Endothelial cell of umbilical vein (primary cell): Measurements from ENCODE around the gene LTO1. TPM values are rescaled to one million over a fixed set of nuclear protein-coding genes. Genes with fewer than 3 reads are reported as not detected.

Experiments used
- BruUV-seq: library from RNA; stranded (reverse); fragments of 400-500 nt; replicated peaks from 2 replicates; lab custom pipeline; 2021; lab: Mats Ljungman, UMichigan
- CTCF ChIA-PET: fragments of 300-600, 350-600 bp; sonication (Branson Sonifier 250); formaldehyde crosslinking; loops from one replicate; lab custom pipeline; 2021; ENCODE audit warnings: antibody characterized with exemption, inconsistent platforms; lab: Charles Lee
- POLR2A ChIA-PET: fragments of 300-600, 350-600 bp; sonication (Branson Sonifier 250); formaldehyde crosslinking; loops from one replicate; lab custom pipeline; 2021; ENCODE audit warnings: antibody characterized with exemption, inconsistent platforms; lab: Charles Lee
- DNase-seq: peaks from one replicate; pipeline ENCODE4 v3.0.0-alpha.2; 2011; ENCODE audit warnings: low read depth, low spot score
- FAIRE-seq: peaks from 2 replicates; lab custom pipeline; 2011; peaks lifted over from hg19 to GRCh38; lab: Jason Lieb, UNC
- H2AFZ ChIP-seq: 2 replicates; pipeline ENCODE4 v1.6.0; 2012; ENCODE audit warnings: low read depth, low read length, control low read depth, inconsistent platforms
- H3K27ac ChIP-seq: 2 replicates; pipeline ENCODE4 v1.5.1; 2011; ENCODE audit warnings: low read depth, mild to moderate bottlenecking, control low read depth, low read length, moderate library complexity; ENCODE audit not compliant: insufficient read depth
- H3K27me3 ChIP-seq, 2 experiments: 2 replicates each; pipeline versions ENCODE4 v1.6.0 to v1.6.1; 2011; ENCODE audit warnings: low read length in 2 of 2, mixed read lengths in 1 of 2; ENCODE audit not compliant: control insufficient read depth in 2 of 2, insufficient read depth in 2 of 2
- H3K36me3 ChIP-seq, 2 experiments: 2 replicates in 1 of 2; 3 replicates in 1 of 2; pipeline ENCODE4 v1.5.1; 2011; ENCODE audit warnings: low read length in 2 of 2, mild to moderate bottlenecking in 1 of 2, moderate library complexity in 1 of 2; ENCODE audit not compliant: control insufficient read depth in 2 of 2, insufficient read depth in 2 of 2; ENCODE audit errors: extremely low read depth in 1 of 2
- H3K4me1 ChIP-seq: 3 replicates; pipeline ENCODE4 v1.5.1; 2011; ENCODE audit warnings: mild to moderate bottlenecking, low read length; ENCODE audit not compliant: control insufficient read depth, insufficient read depth; ENCODE audit errors: extremely low read depth
- H3K4me2 ChIP-seq: 2 replicates; pipeline ENCODE4 v1.6.1; 2011; ENCODE audit warnings: low read length, control low read depth, mixed read lengths; ENCODE audit not compliant: insufficient read depth
- H3K4me3 ChIP-seq, 3 experiments: fragments of 200-600 bp in 1 of 3; sonication (generic), shearing (Covaris generic) in 1 of 3; replicated peaks in 1 of 3; 2 replicates each; pipeline ENCODE4 v1.5.1; 2011 to 2016; ENCODE audit warnings: control low read depth in 3 of 3, low read length in 3 of 3, mild to moderate bottlenecking in 2 of 3, inconsistent platforms in 1 of 3, low read depth in 1 of 3, moderate library complexity in 1 of 3; ENCODE audit not compliant: insufficient read depth in 1 of 3
- H3K79me2 ChIP-seq: 2 replicates; pipeline ENCODE4 v1.6.0; 2012; ENCODE audit warnings: low read length, inconsistent platforms; ENCODE audit not compliant: control insufficient read depth, insufficient read depth
- H3K9ac ChIP-seq: replicated peaks from 2 replicates; pipeline ENCODE3; 2011; ENCODE audit warnings: low read length, control low read depth; ENCODE audit not compliant: insufficient read depth; ENCODE audit errors: extremely low read depth
- H3K9me1 ChIP-seq: replicated peaks from 3 replicates; pipeline ENCODE4 v1.6.0; 2011; ENCODE audit warnings: mild to moderate bottlenecking, low read length; ENCODE audit not compliant: control insufficient read depth, insufficient read depth; ENCODE audit errors: extremely low read depth
- H3K9me3 ChIP-seq: replicated peaks from 2 replicates; pipeline ENCODE4 v1.5.1; 2012; ENCODE audit warnings: low read length, inconsistent platforms; ENCODE audit not compliant: control insufficient read depth, insufficient read depth
- H4K20me1 ChIP-seq: replicated peaks from 2 replicates; pipeline ENCODE3; 2011; ENCODE audit warnings: mild to moderate bottlenecking, low read length; ENCODE audit not compliant: control insufficient read depth, insufficient read depth; ENCODE audit errors: extremely low read depth
- EZH2 ChIP-seq: IDR thresholded peaks from 2 replicates; pipeline ENCODE4 v1.6.1; 2012; ENCODE audit warnings: borderline replicate concordance, low read depth, mild to moderate bottlenecking, moderate library complexity, low read length, inconsistent platforms; ENCODE audit not compliant: severe bottlenecking
- FOS ChIP-seq: IDR thresholded peaks from 2 replicates; pipeline ENCODE4 v1.6.1; 2011; ENCODE audit warnings: mild to moderate bottlenecking, low read length, moderate library complexity, borderline replicate concordance; ENCODE audit not compliant: insufficient read depth
- GATA2 ChIP-seq: IDR thresholded peaks from 2 replicates; pipeline ENCODE4 v1.7.0; 2011; ENCODE audit warnings: low read depth, mild to moderate bottlenecking, moderate library complexity, mixed read lengths, low read length; ENCODE audit not compliant: insufficient read length, insufficient read depth
- JUN ChIP-seq: IDR thresholded peaks from 2 replicates; pipeline ENCODE4 v1.6.1; 2011; ENCODE audit warnings: borderline replicate concordance, low read depth; ENCODE audit not compliant: insufficient read length, insufficient read depth
- MYC ChIP-seq: IDR thresholded peaks from one replicate; pipeline ENCODE4 v1.6.1; 2011; ENCODE audit warnings: mild to moderate bottlenecking, low read depth, low read length
- POLR2A ChIP-seq: IDR thresholded peaks from 2 replicates; pipeline ENCODE4 v1.6.1; 2012; ENCODE audit warnings: low read depth, mild to moderate bottlenecking, control low read depth, low read length
- POLR2AphosphoS5 ChIP-seq: IDR thresholded peaks from 2 replicates; pipeline ENCODE4 v1.6.1; 2012; ENCODE audit warnings: low read depth, mild to moderate bottlenecking, control low read depth, low read length, moderate library complexity; ENCODE audit not compliant: insufficient read depth
- dilution Hi-C: fragments of 300-500 bp; cut with MboI; formaldehyde crosslinking; loops from one replicate; pipeline ENCODE4 v1.15.0; 2019; ENCODE audit warnings: low sequenced_read_pairs; ENCODE audit not compliant: extremely low pct_ligation_motif_present
- intact Hi-C: fragments of 100-400 bp; cut with micrococcal nuclease; formaldehyde crosslinking; loops from one replicate; pipeline ENCODE4 v1.10.0; 2022
- polyA plus RNA-seq, 4 experiments: library from polyadenylated mRNA; depleted of rRNA in 3 of 4; stranded (reverse) in 3 of 4; unstranded in 1 of 4; fragments of >200 nt; gene quantifications; 2 replicates each; pipeline versions ENCODE4 v1.2.1 to v1.2.3, GENCODE V29; 2011 to 2012; ENCODE audit warnings: missing spikeins in 1 of 4
- total RNA-seq: library from RNA; stranded (reverse); gene quantifications from 2 replicates; pipeline ENCODE4 v1.2.3, GENCODE V29; 2021
- TF ChIP-seq, protein P1 (sequence below), 2 donors: IDR thresholded peaks; 1 replicate in 1 of 2; 2 replicates in 1 of 2; pipeline ENCODE4 v1.5.1; 2011; ENCODE audit warnings: low read length in 2 of 2, mild to moderate bottlenecking in 2 of 2, moderate library complexity in 2 of 2, control low read depth in 1 of 2, inconsistent platforms in 1 of 2, low read depth in 1 of 2; ENCODE audit not compliant: insufficient read depth in 1 of 2; ENCODE audit errors: extremely low read depth in 1 of 2
- TF ChIP-seq, protein P2 (sequence below): IDR thresholded peaks from 2 replicates; pipeline ENCODE4 v1.6.1; 2011; ENCODE audit not compliant: insufficient read depth, insufficient read length

Gene LTO1
- total and polyA plus RNA-seq, 2 donors (not counting 3 experiments of a cell fraction or from before 2014, with no cell fraction given): 26.8 to 30.9 TPM

DNA sequence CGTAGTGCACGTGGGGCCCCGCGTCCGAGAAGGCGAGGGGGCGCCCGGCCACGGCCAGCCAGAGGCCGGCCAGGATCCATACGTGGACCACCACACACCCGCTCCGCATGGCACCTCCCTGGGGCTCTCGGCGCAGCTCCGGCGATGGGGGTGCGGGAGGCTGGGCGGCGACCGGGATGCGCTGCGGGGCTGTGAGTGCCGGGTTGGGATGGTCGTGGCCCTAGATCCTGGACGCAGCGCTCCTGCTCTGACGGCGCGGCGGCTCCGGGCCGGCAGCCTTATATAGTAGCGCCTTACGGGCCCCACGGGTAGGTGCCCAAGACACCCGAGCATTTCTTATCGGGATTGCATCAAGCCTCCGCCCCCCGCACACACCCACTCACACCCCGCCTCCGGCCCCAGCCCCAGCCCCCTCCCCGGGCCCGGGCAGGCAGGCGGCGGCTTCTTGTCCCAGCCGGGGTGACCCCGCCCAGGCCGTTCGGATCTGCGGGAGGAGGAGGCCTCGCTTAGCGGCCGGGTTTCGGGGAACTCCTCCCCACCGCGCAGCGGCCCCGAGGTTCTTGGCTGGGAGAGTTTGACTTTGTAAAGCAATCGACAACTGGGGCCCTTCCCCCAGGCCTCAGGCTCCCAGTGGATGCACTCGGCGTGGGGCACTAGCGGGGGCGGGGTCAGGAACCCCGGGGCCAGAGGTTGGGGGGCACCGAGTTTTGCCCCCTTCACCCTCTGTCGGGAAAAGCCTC lies 28.8 kb upstream of the LTO1 start, which contains the start of gene FGF19:
FGF19 (minus strand) TSS at position 255 of the 740 bp plus-strand sequence; CDS start at position 109, 146 bp downstream.
- CTCF ChIA-PET: no interaction called here
- H3K9ac ChIP-seq: no peak within 1 kb of the TSS

More for the DNA sequence above, 28.8 kb upstream of the LTO1 start, which contains the start of gene FGF19:
- no peaks in the 10 kb centered on the region for H3K36me3 ChIP-seq
- H3K4me2 ChIP-seq: no peak within 1 kb of the TSS
- no peaks in the 10 kb centered on the region for H3K9me3 ChIP-seq
- peaks cover 53 to 60% of the 10 kb centered on the region in 2 experiments for H3K27me3 ChIP-seq
- no peak within 1 kb of the TSS for H3K4me3 ChIP-seq
- no peaks in the 10 kb centered on the region for H4K20me1 ChIP-seq
- POLR2A ChIA-PET: no interaction called here
- no TSS peak for BruUV-seq
- no peak for DNase-seq
- TF ChIP-seq, protein P1, sequence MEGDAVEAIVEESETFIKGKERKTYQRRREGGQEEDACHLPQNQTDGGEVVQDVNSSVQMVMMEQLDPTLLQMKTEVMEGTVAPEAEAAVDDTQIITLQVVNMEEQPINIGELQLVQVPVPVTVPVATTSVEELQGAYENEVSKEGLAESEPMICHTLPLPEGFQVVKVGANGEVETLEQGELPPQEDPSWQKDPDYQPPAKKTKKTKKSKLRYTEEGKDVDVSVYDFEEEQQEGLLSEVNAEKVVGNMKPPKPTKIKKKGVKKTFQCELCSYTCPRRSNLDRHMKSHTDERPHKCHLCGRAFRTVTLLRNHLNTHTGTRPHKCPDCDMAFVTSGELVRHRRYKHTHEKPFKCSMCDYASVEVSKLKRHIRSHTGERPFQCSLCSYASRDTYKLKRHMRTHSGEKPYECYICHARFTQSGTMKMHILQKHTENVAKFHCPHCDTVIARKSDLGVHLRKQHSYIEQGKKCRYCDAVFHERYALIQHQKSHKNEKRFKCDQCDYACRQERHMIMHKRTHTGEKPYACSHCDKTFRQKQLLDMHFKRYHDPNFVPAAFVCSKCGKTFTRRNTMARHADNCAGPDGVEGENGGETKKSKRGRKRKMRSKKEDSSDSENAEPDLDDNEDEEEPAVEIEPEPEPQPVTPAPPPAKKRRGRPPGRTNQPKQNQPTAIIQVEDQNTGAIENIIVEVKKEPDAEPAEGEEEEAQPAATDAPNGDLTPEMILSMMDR (IDR thresholded peaks at IDR 0.05; ENCODE audit: extremely low read depth in 1 of 2, insufficient read depth in 1 of 2, low read depth in 1 of 2, low read length in 2 of 2): no peak
- no peak for TF ChIP-seq POLR2AphosphoS5
- no peak for TF ChIP-seq FOS
- no peak for TF ChIP-seq JUN
- peak; percentile 79 for TF ChIP-seq EZH2
- TF ChIP-seq GATA2: no peak
- no peak for TF ChIP-seq POLR2A
- TF ChIP-seq, protein P2, sequence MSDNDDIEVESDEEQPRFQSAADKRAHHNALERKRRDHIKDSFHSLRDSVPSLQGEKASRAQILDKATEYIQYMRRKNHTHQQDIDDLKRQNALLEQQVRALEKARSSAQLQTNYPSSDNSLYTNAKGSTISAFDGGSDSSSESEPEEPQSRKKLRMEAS: no peak
- TF ChIP-seq MYC: no peak
- peaks cover 8% of the 10 kb centered on the region for H3K4me1 ChIP-seq
- no peaks in the 10 kb centered on the region for H3K9me1 ChIP-seq
- H2AFZ ChIP-seq: no peak within 1 kb of the TSS
- no peak for FAIRE-seq
- dilution Hi-C loops: no loop called here
- intact Hi-C loops: loop anchor here (1.0 to 5.0 kb wide), 3 partner anchors 97 to 183 kb away; no protein-coding TSS in a partner anchor
- no peak within 1 kb of the TSS for H3K27ac ChIP-seq
- no peaks in the 10 kb centered on the region for H3K79me2 ChIP-seq
